HL-60 (cell line): Measurements from ENCODE around the gene STRIP2.

Experiments
- CTCF ChIP-seq: IDR thresholded peaks from one replicate; pipeline ENCODE4 v1.5.1; 2011; ENCODE audit warnings: low read length, control low read depth, inconsistent platforms; ENCODE audit not compliant: insufficient read depth
- GABPA ChIP-seq: IDR thresholded peaks from 2 replicates; pipeline ENCODE4 v1.6.1; 2012; ENCODE audit warnings: low read depth
- POLR2AphosphoS5 ChIP-seq: IDR thresholded peaks from 2 replicates; pipeline ENCODE4 v1.6.1; 2012; ENCODE audit warnings: low read depth
- SPI1 ChIP-seq: IDR thresholded peaks from 2 replicates; pipeline ENCODE4 v1.6.1; 2012; ENCODE audit warnings: low read depth, mild to moderate bottlenecking, borderline replicate concordance
- TF ChIP-seq, protein P1 (sequence below): IDR thresholded peaks from 2 replicates; pipeline ENCODE4 v1.6.1; 2012; ENCODE audit warnings: low read depth; ENCODE audit not compliant: insufficient replicate concordance

DNA sequence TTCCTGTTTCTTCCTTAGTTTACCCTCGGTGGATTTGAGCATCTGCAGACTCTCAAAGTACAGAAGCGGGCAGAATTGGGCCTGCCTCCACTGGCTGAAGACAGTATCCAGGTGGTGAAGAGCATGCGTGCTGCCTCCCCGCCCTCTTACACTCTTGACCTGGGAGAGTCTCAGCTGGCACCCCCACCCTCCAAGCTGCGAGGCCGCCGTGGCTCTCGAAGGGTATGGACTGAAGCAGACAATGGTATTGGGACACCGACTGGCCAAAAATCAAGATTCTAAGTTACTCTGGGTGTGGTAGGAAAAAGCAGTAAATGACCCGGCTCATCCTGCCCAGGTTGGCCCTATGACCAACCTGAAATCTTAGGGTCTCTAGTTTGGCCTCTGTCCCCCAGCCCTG, 22.2 kb downstream of the STRIP2 start:
- TF ChIP-seq CTCF (no peak), POLR2AphosphoS5 (no peak), GABPA (no peak), SPI1 (no peak)
- TF ChIP-seq, protein P1, sequence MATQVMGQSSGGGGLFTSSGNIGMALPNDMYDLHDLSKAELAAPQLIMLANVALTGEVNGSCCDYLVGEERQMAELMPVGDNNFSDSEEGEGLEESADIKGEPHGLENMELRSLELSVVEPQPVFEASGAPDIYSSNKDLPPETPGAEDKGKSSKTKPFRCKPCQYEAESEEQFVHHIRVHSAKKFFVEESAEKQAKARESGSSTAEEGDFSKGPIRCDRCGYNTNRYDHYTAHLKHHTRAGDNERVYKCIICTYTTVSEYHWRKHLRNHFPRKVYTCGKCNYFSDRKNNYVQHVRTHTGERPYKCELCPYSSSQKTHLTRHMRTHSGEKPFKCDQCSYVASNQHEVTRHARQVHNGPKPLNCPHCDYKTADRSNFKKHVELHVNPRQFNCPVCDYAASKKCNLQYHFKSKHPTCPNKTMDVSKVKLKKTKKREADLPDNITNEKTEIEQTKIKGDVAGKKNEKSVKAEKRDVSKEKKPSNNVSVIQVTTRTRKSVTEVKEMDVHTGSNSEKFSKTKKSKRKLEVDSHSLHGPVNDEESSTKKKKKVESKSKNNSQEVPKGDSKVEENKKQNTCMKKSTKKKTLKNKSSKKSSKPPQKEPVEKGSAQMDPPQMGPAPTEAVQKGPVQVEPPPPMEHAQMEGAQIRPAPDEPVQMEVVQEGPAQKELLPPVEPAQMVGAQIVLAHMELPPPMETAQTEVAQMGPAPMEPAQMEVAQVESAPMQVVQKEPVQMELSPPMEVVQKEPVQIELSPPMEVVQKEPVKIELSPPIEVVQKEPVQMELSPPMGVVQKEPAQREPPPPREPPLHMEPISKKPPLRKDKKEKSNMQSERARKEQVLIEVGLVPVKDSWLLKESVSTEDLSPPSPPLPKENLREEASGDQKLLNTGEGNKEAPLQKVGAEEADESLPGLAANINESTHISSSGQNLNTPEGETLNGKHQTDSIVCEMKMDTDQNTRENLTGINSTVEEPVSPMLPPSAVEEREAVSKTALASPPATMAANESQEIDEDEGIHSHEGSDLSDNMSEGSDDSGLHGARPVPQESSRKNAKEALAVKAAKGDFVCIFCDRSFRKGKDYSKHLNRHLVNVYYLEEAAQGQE, result no peak
